Islet of Langerhans (tissue), 1 donor: ENCODE measurements around the gene TTLL1.

Experiments
- FAIRE-seq: peaks from one replicate; lab custom pipeline; 2011; peaks lifted over from hg19 to GRCh38; lab: Jason Lieb, UNC

Gene TTLL1

DNA sequence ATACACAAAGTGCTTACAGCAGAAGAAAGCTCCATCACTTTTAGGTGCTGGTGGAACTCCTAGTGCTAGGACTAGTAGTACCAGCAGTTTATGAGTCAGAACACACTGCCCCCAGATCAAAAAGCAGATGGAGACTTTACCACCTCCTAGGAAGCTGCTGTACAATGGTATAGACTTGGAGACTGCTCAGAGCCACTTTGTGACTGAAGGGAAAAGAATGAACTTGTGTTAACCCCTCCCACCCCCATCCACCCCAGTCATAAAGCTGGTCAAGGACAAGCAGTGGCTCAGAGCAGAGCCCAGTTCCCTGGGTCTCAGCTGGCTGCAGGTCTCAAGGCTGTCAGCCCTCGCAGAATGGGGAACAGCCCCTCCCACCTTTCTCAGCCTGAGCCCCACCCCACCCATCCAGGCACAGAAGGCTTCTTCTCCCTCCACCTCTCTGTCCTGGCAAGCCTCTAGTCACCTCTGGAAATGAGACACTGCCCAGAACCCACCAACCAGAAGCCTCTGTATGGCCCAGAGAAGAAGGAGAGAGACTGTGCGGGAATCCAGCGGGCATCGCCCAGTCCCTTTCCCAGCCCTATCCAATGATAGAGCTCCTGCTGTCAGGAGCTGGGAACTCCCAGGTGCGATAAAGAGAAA lies 98.1 kb downstream of the TTLL1 start:
- FAIRE-seq: no peak

DNA sequence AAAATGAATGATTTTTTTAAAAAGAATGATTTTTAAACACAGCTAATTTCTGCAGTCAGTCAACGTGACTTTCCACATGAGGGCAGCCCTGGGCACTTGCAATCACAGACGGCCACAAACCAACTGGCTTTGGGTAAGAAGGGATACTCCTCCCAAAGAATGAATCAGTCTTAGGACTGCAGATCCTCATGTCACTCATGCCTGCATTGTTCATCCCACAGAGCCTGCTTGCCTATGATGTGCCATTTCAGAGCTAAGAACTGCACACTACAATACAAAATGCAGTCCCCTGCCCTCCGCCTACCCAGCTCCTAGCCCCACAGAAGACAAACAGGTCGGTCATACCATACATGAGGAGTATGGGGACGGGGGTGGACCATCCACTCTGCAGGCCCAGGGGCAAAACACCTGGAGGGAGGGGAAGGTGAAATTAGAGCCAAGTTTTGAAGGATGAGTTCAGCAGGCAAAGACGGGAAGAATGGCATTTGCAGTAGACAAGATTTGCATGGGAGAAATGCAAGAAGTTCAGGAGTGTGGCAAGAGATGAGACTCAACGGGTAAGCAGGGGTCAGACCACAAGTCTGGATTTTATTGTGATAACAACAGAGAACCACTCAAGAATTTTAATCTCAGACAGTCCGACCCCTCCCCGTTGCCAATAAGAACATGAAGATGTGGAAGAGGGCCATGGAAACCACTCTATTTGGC lies 98.9 kb downstream of the TTLL1 start:
- FAIRE-seq: no peak
